NB4 (cell line): ENCODE data around the gene MROH7.

Experiments used
- CTCF ChIP-seq: IDR thresholded peaks from one replicate; pipeline ENCODE4 v1.5.1; 2012; ENCODE audit warnings: low read depth, low read length
- MYC ChIP-seq: IDR thresholded peaks from 2 replicates; pipeline ENCODE4 v1.6.1; 2011; ENCODE audit warnings: low read depth, low read length
- POLR2A ChIP-seq: IDR thresholded peaks from 2 replicates; pipeline ENCODE4 v1.6.1; 2011; ENCODE audit warnings: mild to moderate bottlenecking; ENCODE audit not compliant: insufficient read length; ENCODE audit errors: extremely low read depth

- TF ChIP-seq POLR2A: no peak
- no peak for TF ChIP-seq CTCF
- TF ChIP-seq MYC: no peak
These were observed 24.3 kb downstream of the MROH7 start for GRCh38 chr1:54665852-54666251.
